Adrenal gland (tissue), 12 donors: ENCODE data around the gene S100A10. TPM values are rescaled to one million over a fixed set of nuclear protein-coding genes. Genes with fewer than 3 reads are reported as not detected.

Source experiments
- DNase-seq, 7 donors: peaks; one replicate each; pipeline ENCODE4 v3.0.0-alpha.2; 2019 to 2020
- H3K27ac ChIP-seq, 5 donors: fragments of 200-600 bp; sonication (generic) in 4 of 5; 1 replicate in 3 of 5; 2 replicates in 2 of 5; pipeline versions ENCODE4 v1.5.1 to v1.8.0; 2016 to 2020; ENCODE audit warnings: mild to moderate bottlenecking in 1 of 5
- H3K27me3 ChIP-seq: fragments of 200-600 bp; 2 replicates; pipeline ENCODE4 v1.8.0; 2021
- H3K36me3 ChIP-seq, 2 donors: fragments of 200-600 bp; replicated peaks in 1 of 2; 1 replicate in 1 of 2; 2 replicates in 1 of 2; pipeline versions ENCODE4 v1.5.1 to v1.8.0; 2018 to 2022
- H3K4me1 ChIP-seq, 2 donors: fragments of 200-600 bp; replicated peaks in 1 of 2; 1 replicate in 1 of 2; 2 replicates in 1 of 2; pipeline versions ENCODE4 v1.5.1 to v1.8.0; 2018 to 2021
- H3K4me3 ChIP-seq, 4 donors: fragments of 200-600 bp; sonication (generic) in 3 of 4; one replicate each; pipeline ENCODE4 v1.5.1; 2016 to 2018
- H3K9me3 ChIP-seq, 3 donors: fragments of 200-600 bp; sonication (generic) in 1 of 3; replicated peaks in 1 of 3; 1 replicate in 2 of 3; 2 replicates in 1 of 3; pipeline versions ENCODE4 v1.5.1 to v1.8.0; 2016 to 2021
- POLR2A ChIP-seq, 2 donors: fragments of 450-650 bp; IDR thresholded peaks; one replicate each; pipeline ENCODE4 v1.6.1; 2017; ENCODE audit warnings: antibody characterized with exemption in 2 of 2, mild to moderate bottlenecking in 2 of 2, moderate library complexity in 1 of 2
- WGBS, 4 donors: extraction: QIAGEN DNeasy Blood & Tissue Kit in 2 of 4; methylation state at CpG; one replicate each; pipeline versions ENCODE4 v1.1.5 to v1.1.7; 2013 to 2017; 5-methylcytosine and 5-hydroxymethylcytosine counted together
- intact Hi-C, 2 donors: fragments of 100-400 bp; cut with DNase I; formaldehyde crosslinking; loops; one replicate each; pipeline versions ENCODE4 v1.14.1 to v1.15.0; 2022 to 2023
- polyA plus RNA-seq, 3 donors: library from polyadenylated mRNA; stranded (reverse); fragments of 200-250 nt in 2 of 3; fragments of 350-450 nt in 1 of 3; fragmentation: Illumina TruSeq in 1 of 3; extraction: RNeasy Lipid Tissue Mini Kit (QIAGEN cat#74804) in 1 of 3; gene quantifications; one replicate each; pipeline ENCODE4 v1.2.3, GENCODE V29; 2013 to 2014
- total RNA-seq, 9 donors: library from RNA; depleted of rRNA in 4 of 9; stranded (reverse); fragments of >200 nt in 4 of 9; fragments of 120-200 nt in 1 of 9; fragmentation: NEBNext Ultra II Directional in 1 of 9; extraction: Animal tissue kit (Norgen Biotek cat#: 25700) in 1 of 9; gene quantifications; one replicate each; pipeline versions ENCODE4 v1.1.0 to v1.2.4, GENCODE V29; 2013 to 2023
- TF ChIP-seq, protein P1 (sequence below), 6 experiments: fragments of 450-650 bp in 4 of 6; fragments of 200-600 bp in 2 of 6; sonication (generic) in 1 of 6; IDR thresholded peaks; 1 replicate in 5 of 6; 2 replicates in 1 of 6; pipeline versions ENCODE4 v1.5.1 to v1.8.0; 2016 to 2021; ENCODE audit warnings: antibody characterized with exemption in 6 of 6, mild to moderate bottlenecking in 2 of 6, moderate library complexity in 1 of 6
- donor health status: healthy with polysubstance abuse.
- donor health status: Bipolar disorder and iron deficiency.
- donor health status: DM: yes; HTN: yes; CAD: no.
- donor health status: DM: no; HTN: no; CAD: no.
- donor health status: DM: no; HTN: no; CAD: no.
- donor health status: DM: yes; HTN: yes; CAD: no.

S100A10 gene
- total and polyA plus RNA-seq, 12 donors = 24.9 to 860 (median 366) TPM

- H3K4me1 ChIP-seq = peaks cover 40 to 65% of the 10 kb centered on the region in 2 donors
- TF ChIP-seq, protein P1, sequence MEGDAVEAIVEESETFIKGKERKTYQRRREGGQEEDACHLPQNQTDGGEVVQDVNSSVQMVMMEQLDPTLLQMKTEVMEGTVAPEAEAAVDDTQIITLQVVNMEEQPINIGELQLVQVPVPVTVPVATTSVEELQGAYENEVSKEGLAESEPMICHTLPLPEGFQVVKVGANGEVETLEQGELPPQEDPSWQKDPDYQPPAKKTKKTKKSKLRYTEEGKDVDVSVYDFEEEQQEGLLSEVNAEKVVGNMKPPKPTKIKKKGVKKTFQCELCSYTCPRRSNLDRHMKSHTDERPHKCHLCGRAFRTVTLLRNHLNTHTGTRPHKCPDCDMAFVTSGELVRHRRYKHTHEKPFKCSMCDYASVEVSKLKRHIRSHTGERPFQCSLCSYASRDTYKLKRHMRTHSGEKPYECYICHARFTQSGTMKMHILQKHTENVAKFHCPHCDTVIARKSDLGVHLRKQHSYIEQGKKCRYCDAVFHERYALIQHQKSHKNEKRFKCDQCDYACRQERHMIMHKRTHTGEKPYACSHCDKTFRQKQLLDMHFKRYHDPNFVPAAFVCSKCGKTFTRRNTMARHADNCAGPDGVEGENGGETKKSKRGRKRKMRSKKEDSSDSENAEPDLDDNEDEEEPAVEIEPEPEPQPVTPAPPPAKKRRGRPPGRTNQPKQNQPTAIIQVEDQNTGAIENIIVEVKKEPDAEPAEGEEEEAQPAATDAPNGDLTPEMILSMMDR (IDR thresholded peaks at IDR 0.05) = no peak
- TF ChIP-seq POLR2A (IDR thresholded peaks at IDR 0.05) = no peak
- H3K4me3 ChIP-seq = peak overlapping the region; percentile 53 to 76 (median 69)
- H3K36me3 ChIP-seq = no peaks in the 10 kb centered on the region
- no peaks in the 10 kb centered on the region for H3K27me3 ChIP-seq
- H3K9me3 ChIP-seq = no peaks in the 10 kb centered on the region
- H3K27ac ChIP-seq = peak overlapping the region; percentile 70 to 85 (median 80)
- 6 to 21% (median 15%) methylated on average over 26 to 50 of the region's 50 CpGs for WGBS, 4 donors
- DNase-seq = peak; percentile 40 to 59 (median 46)
- intact Hi-C loops = no loop called here
Observed at GRCh38 chr1:151993084-151993733, 450 bp downstream of the S100A10 start.

DNA sequence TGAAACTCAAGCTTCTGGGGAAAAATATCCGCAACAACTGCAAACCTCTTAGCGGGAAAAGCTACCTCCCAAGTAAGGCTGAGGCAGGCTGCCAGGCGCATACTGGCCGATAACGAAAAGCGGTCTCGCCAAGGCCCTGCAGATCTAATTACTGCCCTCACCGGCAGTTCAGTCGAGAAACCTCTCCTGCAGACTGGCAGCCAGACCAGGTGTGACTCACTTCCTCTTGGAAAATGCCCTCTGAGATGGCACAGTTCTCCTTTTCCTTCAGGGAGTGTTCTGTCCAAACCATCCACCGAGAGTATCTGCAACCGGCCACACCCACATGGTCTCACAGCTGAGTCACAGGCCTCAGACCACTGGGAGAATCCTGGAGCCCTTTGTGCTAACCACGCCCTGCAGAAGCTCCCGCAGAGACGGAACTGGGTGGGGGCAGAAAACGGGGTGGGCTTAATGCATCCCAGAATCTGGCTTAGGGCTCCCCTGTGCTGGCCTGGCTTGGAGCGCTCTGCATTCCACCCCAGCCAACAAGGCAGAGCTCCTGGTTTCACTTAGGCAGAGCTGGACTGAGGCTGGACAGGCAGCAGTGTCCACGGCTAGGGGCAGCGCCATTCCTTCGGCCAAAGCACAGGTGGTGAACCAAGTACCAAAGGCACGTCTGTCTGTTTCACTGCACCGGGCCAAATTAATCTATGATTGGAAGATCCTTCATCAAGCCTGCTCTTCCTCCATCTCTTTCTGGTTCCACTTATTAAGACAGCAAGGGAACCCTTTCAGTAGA lies 1.2 kb downstream of the S100A10 start:
- H3K9me3 ChIP-seq = no peaks in the 10 kb centered on the region
- peak; percentile 55 to 87 (median 83) for DNase-seq
- 28 to 53% (median 36%) methylated on average over 11 to 21 of the region's 21 CpGs for WGBS, 4 donors
- peak overlapping the region; percentile 70 to 85 (median 80) for H3K27ac ChIP-seq
- intact Hi-C loops = no loop called here
- TF ChIP-seq, protein P1 (IDR thresholded peaks at IDR 0.05) = no peak
- peak in 1 of 2 donors; percentile 57 for TF ChIP-seq POLR2A (IDR thresholded peaks at IDR 0.05)
- no peaks in the 10 kb centered on the region for H3K27me3 ChIP-seq
- H3K4me3 ChIP-seq = peak overlapping the region in 3 of 4 donors; percentile 53 to 76 (median 68)
- peaks cover 47 to 72% of the 10 kb centered on the region in 2 donors for H3K4me1 ChIP-seq
- H3K36me3 ChIP-seq = no peaks in the 10 kb centered on the region

DNA sequence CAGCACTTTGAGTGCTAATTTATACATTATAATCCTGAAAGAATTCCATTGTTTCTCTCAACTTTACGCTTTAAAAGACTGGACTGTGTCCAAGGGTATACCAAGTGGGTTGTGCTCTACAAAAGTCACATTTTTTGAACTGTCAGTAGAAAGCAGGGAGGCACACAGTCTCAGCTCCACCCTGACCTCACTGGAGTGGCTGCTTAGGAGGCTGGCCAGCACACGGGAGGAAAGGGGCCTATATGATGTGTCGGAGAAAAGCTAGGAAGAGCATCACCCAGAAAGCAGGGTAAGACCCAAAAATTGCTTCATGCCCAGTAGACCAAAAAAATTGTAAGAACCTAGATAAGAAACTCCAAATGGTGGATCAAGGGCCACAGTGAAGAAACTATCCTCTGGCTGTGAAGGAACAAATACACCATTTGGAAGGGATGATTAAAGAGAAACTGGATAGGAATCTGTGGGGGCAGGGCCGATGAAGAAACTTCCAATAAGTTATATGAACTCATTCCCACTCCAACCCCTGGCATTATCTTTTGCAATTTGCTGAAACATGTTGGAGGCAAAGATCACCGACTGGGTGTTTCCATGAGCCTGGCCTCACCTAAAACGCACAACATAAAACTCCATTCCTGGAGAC lies 1.9 kb downstream of the S100A10 start:
- H3K4me1 ChIP-seq = peaks cover 48 to 78% of the 10 kb centered on the region in 2 donors
- no peak for DNase-seq
- no peaks in the 10 kb centered on the region for H3K27me3 ChIP-seq
- TF ChIP-seq, protein P1 (IDR thresholded peaks at IDR 0.05) = no peak
- no peak for TF ChIP-seq POLR2A (IDR thresholded peaks at IDR 0.05)
- H3K4me3 ChIP-seq = peak overlapping the region in 1 of 4 donors; percentile 53
- 47 to 58% (median 55%) methylated on average over 6 of the region's 6 CpGs for WGBS, 4 donors
- no peaks in the 10 kb centered on the region for H3K9me3 ChIP-seq
- no peaks in the 10 kb centered on the region for H3K36me3 ChIP-seq
- peak overlapping the region; percentile 70 to 85 (median 80) for H3K27ac ChIP-seq
- intact Hi-C loops = no loop called here

DNA sequence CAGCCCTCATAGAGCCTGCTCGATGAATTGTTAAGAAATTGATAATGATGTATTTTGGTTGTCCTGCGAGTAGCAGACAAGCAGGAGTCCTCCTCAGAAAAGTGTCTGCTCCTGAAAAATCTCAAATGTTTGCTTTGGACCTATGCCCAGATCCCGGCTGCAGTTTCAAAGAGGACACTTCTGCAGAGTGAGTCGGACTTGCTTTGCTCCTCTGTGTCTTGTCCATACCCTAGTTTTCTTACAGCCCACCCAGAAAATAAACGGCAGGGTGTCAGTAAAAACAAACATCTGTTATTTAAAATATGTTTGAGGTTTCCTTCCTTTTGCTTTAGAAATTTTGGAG lies 2.8 kb downstream of the S100A10 start:
- Histone ChIP-seq H3K4me3 (no peak overlapping the region), H3K27me3 (no peaks in the 10 kb centered on the region), H3K36me3 (peaks cover 0 to 2% of the 10 kb centered on the region in 2 donors), H3K9me3 (no peaks in the 10 kb centered on the region), H3K4me1 (peaks cover 48 to 82% of the 10 kb centered on the region in 2 donors), H3K27ac (peak overlapping the region in 3 of 5 donors; percentile 10 to 89 (median 79))
- TF ChIP-seq POLR2A (IDR thresholded peaks at IDR 0.05) = no peak
- TF ChIP-seq, protein P1 (IDR thresholded peaks at IDR 0.05) = no peak
- 9 to 19% (median 14%) methylated on average over 5 of the region's 5 CpGs for WGBS, 4 donors
- intact Hi-C loops = no loop called here
- DNase-seq = peak; percentile 44 to 71 (median 65)
